Measurements from ENCODE around the gene SCLT1.

The SCLT1 gene

GRCh38 chr4:128840711-128841318, 252.5 kb downstream of the SCLT1 start:
- DNase-seq (ENCODE audit: low read depth in 2 of 2): no peak

- DNase-seq (ENCODE audit: low read depth in 2 of 2): no peak
Measured at GRCh38 chr4:128837679-128838078, 255.7 kb downstream of the SCLT1 start.

- DNase-seq (ENCODE audit: low read depth in 2 of 2): no peak
Measured at GRCh38 chr4:128837198-128837597, 256.1 kb downstream of the SCLT1 start.

DNA sequence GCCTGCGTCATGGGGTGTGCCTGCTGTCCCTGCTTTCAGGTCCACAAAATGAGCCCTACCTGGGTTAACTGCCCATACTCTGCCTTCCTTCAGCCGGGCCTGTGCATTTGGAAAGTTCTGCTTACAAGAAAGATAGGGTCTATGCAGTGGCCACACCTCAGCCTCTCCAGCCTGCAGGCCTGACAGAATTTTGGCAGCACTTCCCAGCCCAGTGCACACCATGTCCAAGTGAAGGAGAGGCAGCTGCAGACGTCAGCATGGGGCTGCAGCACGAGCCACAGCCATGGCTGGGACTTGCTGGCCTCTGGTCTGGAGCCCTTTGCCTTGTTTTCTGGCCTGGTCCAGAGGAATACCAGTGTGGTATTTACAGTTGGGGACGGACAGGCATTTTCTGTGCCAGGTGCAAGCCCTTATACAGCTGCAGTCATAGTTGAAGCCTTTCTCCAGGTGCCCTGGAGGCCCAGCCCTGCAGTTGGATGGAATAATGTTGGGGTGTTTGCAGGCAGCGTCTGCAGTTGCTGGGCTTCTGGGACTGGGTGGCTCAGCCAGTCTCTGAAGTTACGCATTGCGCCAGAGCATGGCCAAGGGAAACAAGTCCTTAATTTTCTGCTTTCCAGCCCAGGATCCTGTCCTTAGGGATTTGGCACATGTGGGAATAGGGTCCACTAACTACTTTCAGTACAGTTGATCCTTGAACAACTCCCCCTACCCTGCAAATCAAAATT, 257.7 kb downstream of the SCLT1 start:
- DNase-seq (ENCODE audit: low read depth in 2 of 2): no peak

All from stimulated activated CD8-positive, alpha-beta memory T cell treated with anti-CD3 and anti-CD28 coated beads, Interleukin-7, amount 100 ng/mL, for 1 hour (primary cell).